ENCODE data around the gene WNT7A. TPM values are rescaled to one million over a fixed set of nuclear protein-coding genes. Genes with fewer than 3 reads are reported as not detected.

The WNT7A gene
- total and polyA plus RNA-seq, 2 donors: 0.08 TPM; not detected in 1

- 68% methylated on average over 13 of the region's 13 CpGs for WGBS
Measured at GRCh38 chr3:13790376-13791197, 89.3 kb downstream of the WNT7A start.

GRCh38 chr3:13788522-13789424, 91.1 kb downstream of the WNT7A start:
- Histone ChIP-seq H3K4me1 (ENCODE audit: insufficient read depth) (no peaks in the 10 kb centered on the region), H3K4me3 (ENCODE audit: low read depth, low read length) (no peak overlapping the region), H3K27ac (ENCODE audit: low read depth) (no peak overlapping the region), H3K36me3 (ENCODE audit: insufficient read depth) (no peaks in the 10 kb centered on the region)
- DNase-seq (ENCODE audit: extremely low spot score): no peak
- WGBS: 73% methylated on average over 9 of the region's 9 CpGs

More at GRCh38 chr3:13790376-13791197, 89.3 kb downstream of the WNT7A start:
- Histone ChIP-seq H3K27ac (ENCODE audit: low read depth) (no peak overlapping the region), H3K4me1 (ENCODE audit: insufficient read depth) (no peaks in the 10 kb centered on the region), H3K4me3 (ENCODE audit: low read depth, low read length) (no peak overlapping the region), H3K36me3 (ENCODE audit: insufficient read depth) (no peaks in the 10 kb centered on the region)
- DNase-seq (ENCODE audit: extremely low spot score): no peak

GRCh38 chr3:13787533-13788132, 92.2 kb downstream of the WNT7A start:
- WGBS: 56% methylated on average over 19 of the region's 19 CpGs
- Histone ChIP-seq H3K27ac (ENCODE audit: low read depth) (no peak overlapping the region), H3K4me3 (ENCODE audit: low read depth, low read length) (no peak overlapping the region), H3K4me1 (ENCODE audit: insufficient read depth) (no peaks in the 10 kb centered on the region), H3K36me3 (ENCODE audit: insufficient read depth) (no peaks in the 10 kb centered on the region)
- DNase-seq (ENCODE audit: extremely low spot score): no peak

GRCh38 chr3:13786811-13787210, 93.1 kb downstream of the WNT7A start:
- H3K4me3 ChIP-seq (ENCODE audit: low read depth, low read length): no peak overlapping the region
- no peak overlapping the region for H3K27ac ChIP-seq (ENCODE audit: low read depth)
- 79% methylated on average over 10 of the region's 10 CpGs for WGBS
- no peak for DNase-seq (ENCODE audit: extremely low spot score)
- no peaks in the 10 kb centered on the region for H3K36me3 ChIP-seq (ENCODE audit: insufficient read depth)
- no peaks in the 10 kb centered on the region for H3K4me1 ChIP-seq (ENCODE audit: insufficient read depth)

GRCh38 chr3:13785853-13786436, 93.9 kb downstream of the WNT7A start:
- H3K27ac ChIP-seq (ENCODE audit: low read depth): no peak overlapping the region
- WGBS: 78% methylated on average over 13 of the region's 13 CpGs
- DNase-seq (ENCODE audit: extremely low spot score): no peak

GRCh38 chr3:13785351-13785750, 94.5 kb downstream of the WNT7A start:
- Histone ChIP-seq H3K36me3 (ENCODE audit: insufficient read depth) (no peaks in the 10 kb centered on the region), H3K4me1 (ENCODE audit: insufficient read depth) (no peaks in the 10 kb centered on the region), H3K4me3 (ENCODE audit: low read depth, low read length) (no peak overlapping the region), H3K27ac (ENCODE audit: low read depth) (no peak overlapping the region)
- no peak for DNase-seq (ENCODE audit: extremely low spot score)
- 70% methylated on average over 7 of the region's 7 CpGs for WGBS

More at GRCh38 chr3:13785853-13786436, 93.9 kb downstream of the WNT7A start:
- Histone ChIP-seq H3K4me1 (ENCODE audit: insufficient read depth) (no peaks in the 10 kb centered on the region), H3K36me3 (ENCODE audit: insufficient read depth) (no peaks in the 10 kb centered on the region), H3K4me3 (ENCODE audit: low read depth, low read length) (no peak overlapping the region)

- H3K27ac ChIP-seq (ENCODE audit: low read depth): no peak overlapping the region
- DNase-seq (ENCODE audit: extremely low spot score): no peak
- 52% methylated on average over 8 of the region's 8 CpGs for WGBS
- H3K36me3 ChIP-seq (ENCODE audit: insufficient read depth): no peaks in the 10 kb centered on the region
- H3K4me1 ChIP-seq (ENCODE audit: insufficient read depth): no peaks in the 10 kb centered on the region
- H3K4me3 ChIP-seq (ENCODE audit: low read depth, low read length): no peak overlapping the region
Measured at GRCh38 chr3:13783476-13783875, 96.4 kb downstream of the WNT7A start.

- H3K36me3 ChIP-seq (ENCODE audit: insufficient read depth): no peaks in the 10 kb centered on the region
- no peak overlapping the region for H3K4me3 ChIP-seq (ENCODE audit: low read depth, low read length)
- no peak overlapping the region for H3K27ac ChIP-seq (ENCODE audit: low read depth)
- H3K4me1 ChIP-seq (ENCODE audit: insufficient read depth): no peaks in the 10 kb centered on the region
- WGBS: 24% methylated on average over 11 of the region's 11 CpGs
- DNase-seq (ENCODE audit: extremely low spot score): no peak
Measured at GRCh38 chr3:13782501-13782900, 97.4 kb downstream of the WNT7A start.

GRCh38 chr3:13781417-13781816, 98.5 kb downstream of the WNT7A start:
- H3K36me3 ChIP-seq (ENCODE audit: insufficient read depth): no peaks in the 10 kb centered on the region
- 76% methylated on average over 5 of the region's 5 CpGs for WGBS
- no peak for DNase-seq (ENCODE audit: extremely low spot score)
- no peak overlapping the region for H3K4me3 ChIP-seq (ENCODE audit: low read depth, low read length)
- no peaks in the 10 kb centered on the region for H3K4me1 ChIP-seq (ENCODE audit: insufficient read depth)
- no peak overlapping the region for H3K27ac ChIP-seq (ENCODE audit: low read depth)

GRCh38 chr3:13780432-13781176, 99.3 kb downstream of the WNT7A start:
- H3K4me1 ChIP-seq (ENCODE audit: insufficient read depth): no peaks in the 10 kb centered on the region
- H3K4me3 ChIP-seq (ENCODE audit: low read depth, low read length): no peak overlapping the region
- 56% methylated on average over 11 of the region's 11 CpGs for WGBS
- no peak overlapping the region for H3K27ac ChIP-seq (ENCODE audit: low read depth)
- H3K36me3 ChIP-seq (ENCODE audit: insufficient read depth): no peaks in the 10 kb centered on the region
- no peak for DNase-seq (ENCODE audit: extremely low spot score)

- 82% methylated on average over 4 of the region's 4 CpGs for WGBS
- no peak for DNase-seq (ENCODE audit: extremely low spot score)
- no peaks in the 10 kb centered on the region for H3K36me3 ChIP-seq (ENCODE audit: insufficient read depth)
Measured at GRCh38 chr3:13776253-13777050, 103.4 kb downstream of the WNT7A start.

More at GRCh38 chr3:13776253-13777050, 103.4 kb downstream of the WNT7A start:
- no peaks in the 10 kb centered on the region for H3K4me1 ChIP-seq (ENCODE audit: insufficient read depth)
- no peak overlapping the region for H3K27ac ChIP-seq (ENCODE audit: low read depth)
- H3K4me3 ChIP-seq (ENCODE audit: low read depth, low read length): no peak overlapping the region

All from urinary bladder (tissue), 4 donors.